HT1080 (cell line): ENCODE results near the gene SLIT3. TPM values are rescaled to one million over a fixed set of nuclear protein-coding genes. Genes with fewer than 3 reads are reported as not detected.

Experiments
- DNase-seq: peaks from one replicate; pipeline ENCODE4 v3.0.0-alpha.2; 2015; ENCODE audit warnings: low read depth
- total RNA-seq: library from RNA; depleted of rRNA; stranded (reverse); fragments of >200 nt; shearing (Covaris generic); gene quantifications from 2 replicates; pipeline ENCODE4 v1.2.3, GENCODE V29; 2014

Gene SLIT3
- total RNA-seq, 1 experiment from 2014 or later = 0.08 TPM

GRCh38 chr5:168899673-168900072 is 401.3 kb downstream of the SLIT3 start:
- DNase-seq = no peak

- DNase-seq = no peak
Observed at GRCh38 chr5:168899264-168899663, 401.7 kb downstream of the SLIT3 start.

GRCh38 chr5:168898247-168898911 is 402.6 kb downstream of the SLIT3 start:
- no peak for DNase-seq

- no peak for DNase-seq
Observed at GRCh38 chr5:168897387-168898122, 403.4 kb downstream of the SLIT3 start.

GRCh38 chr5:168895295-168896071 is 405.5 kb downstream of the SLIT3 start:
- no peak for DNase-seq

GRCh38 chr5:168893283-168893682 is 407.7 kb downstream of the SLIT3 start:
- DNase-seq = no peak

- no peak for DNase-seq
Observed at GRCh38 chr5:168892618-168893186, 408.2 kb downstream of the SLIT3 start.

GRCh38 chr5:168890816-168891812 is 409.8 kb downstream of the SLIT3 start:
- no peak for DNase-seq

- no peak for DNase-seq
Observed at GRCh38 chr5:168889039-168889438, 411.9 kb downstream of the SLIT3 start.

GRCh38 chr5:168887931-168888330 is 413.0 kb downstream of the SLIT3 start:
- DNase-seq = no peak

GRCh38 chr5:168886157-168886556 is 414.8 kb downstream of the SLIT3 start:
- no peak for DNase-seq

- no peak for DNase-seq
Observed at GRCh38 chr5:168885324-168886120, 415.4 kb downstream of the SLIT3 start.

- DNase-seq = no peak
Observed at GRCh38 chr5:168883991-168884390, 416.9 kb downstream of the SLIT3 start.

GRCh38 chr5:168883281-168883741 is 417.6 kb downstream of the SLIT3 start:
- DNase-seq = no peak

GRCh38 chr5:168882283-168882682 is 418.7 kb downstream of the SLIT3 start:
- no peak for DNase-seq

GRCh38 chr5:168881427-168882149 is 419.4 kb downstream of the SLIT3 start:
- no peak for DNase-seq

- no peak for DNase-seq
Observed at GRCh38 chr5:168879929-168880328, 421.0 kb downstream of the SLIT3 start.

GRCh38 chr5:168879331-168879730 is 421.6 kb downstream of the SLIT3 start:
- no peak for DNase-seq
